ENCODE data around the gene HMCN1. TPM values are rescaled to one million over a fixed set of nuclear protein-coding genes. Genes with fewer than 3 reads are reported as not detected.

Gene HMCN1
- polyA plus RNA-seq, 1 donor, result 4.2 TPM

DNA sequence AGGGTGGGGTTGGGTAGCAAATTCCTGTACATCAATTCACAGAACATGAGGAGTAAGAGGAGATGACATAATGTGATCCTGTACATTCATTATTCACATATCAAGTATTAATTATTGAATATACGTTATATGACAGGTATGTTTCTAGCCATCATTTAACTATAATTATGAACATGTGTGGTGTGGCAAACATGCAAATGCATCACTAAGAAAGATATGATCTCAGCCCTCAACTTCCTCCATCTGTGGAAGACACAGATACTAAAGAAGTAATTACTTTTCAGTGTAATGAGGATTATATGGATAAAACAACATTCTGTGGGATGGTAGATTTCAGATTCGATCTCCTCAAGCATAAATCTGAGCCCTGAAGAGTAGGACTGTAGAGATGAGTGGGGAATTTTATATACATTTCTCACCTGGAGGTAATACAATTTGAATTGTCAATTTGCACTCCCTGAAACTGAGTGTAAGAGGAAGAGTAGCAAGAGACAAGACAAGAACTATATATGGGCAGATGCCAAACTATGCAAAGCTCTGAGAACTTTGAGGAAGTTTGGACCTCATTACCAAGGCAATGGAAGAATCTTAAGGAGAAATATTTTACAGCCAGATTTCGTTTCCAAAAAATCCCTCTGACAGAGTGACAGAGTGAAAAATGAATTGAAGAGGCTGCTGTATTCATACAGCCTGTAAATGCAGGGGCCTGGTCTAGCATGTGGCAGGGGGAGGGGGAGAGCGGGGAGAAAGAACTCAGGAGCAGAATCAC is 365.3 kb downstream of the HMCN1 start:
- WGBS (ENCODE audit: insufficient coverage, low lambda C conversion rate), result 87% methylated on average over 3 of the region's 4 CpGs
- DNase-seq, result no peak
- Histone ChIP-seq H3K9me3 (ENCODE audit: control insufficient read depth, low read depth, low read length) (no peaks in the 10 kb centered on the region), H3K4me1 (ENCODE audit: control insufficient read depth, insufficient read depth, low read length) (no peaks in the 10 kb centered on the region), H3K4me3 (ENCODE audit: low read length) (no peak overlapping the region), H3K36me3 (ENCODE audit: control insufficient read depth, insufficient read depth, low read length) (no peaks in the 10 kb centered on the region), H3K27ac (ENCODE audit: low read length) (no peak overlapping the region), H3K27me3 (ENCODE audit: control insufficient read depth, insufficient read depth, low read length) (no peaks in the 10 kb centered on the region)

DNA sequence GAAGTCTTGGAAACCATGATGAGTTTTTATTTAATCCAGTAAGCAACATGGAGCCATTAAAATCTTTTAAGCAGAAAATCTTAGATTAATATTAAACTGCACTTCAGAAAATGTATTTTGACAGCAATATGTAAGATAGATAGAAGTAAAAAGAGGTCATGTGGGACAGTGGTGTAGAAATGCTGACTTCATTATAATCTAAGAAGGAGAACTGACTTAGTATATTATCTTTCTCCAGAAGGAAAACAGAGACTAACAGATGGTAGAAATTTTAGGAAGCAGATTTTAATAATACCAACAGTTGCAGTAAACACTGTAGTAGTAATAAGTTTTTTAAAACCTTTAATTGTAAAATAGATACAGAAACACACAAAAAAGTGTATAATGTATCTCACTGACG is 367.9 kb downstream of the HMCN1 start:
- no peaks in the 10 kb centered on the region for H3K9me3 ChIP-seq (ENCODE audit: control insufficient read depth, low read depth, low read length)
- no peaks in the 10 kb centered on the region for H3K4me1 ChIP-seq (ENCODE audit: control insufficient read depth, insufficient read depth, low read length)
- no CpG with 5 or more reads among the region's 1 CpG for WGBS (ENCODE audit: insufficient coverage, low lambda C conversion rate)
- no peaks in the 10 kb centered on the region for H3K27me3 ChIP-seq (ENCODE audit: control insufficient read depth, insufficient read depth, low read length)
- H3K36me3 ChIP-seq (ENCODE audit: control insufficient read depth, insufficient read depth, low read length), result no peaks in the 10 kb centered on the region
- DNase-seq, result no peak
- H3K27ac ChIP-seq (ENCODE audit: low read length), result no peak overlapping the region
- no peak overlapping the region for H3K4me3 ChIP-seq (ENCODE audit: low read length)

DNA sequence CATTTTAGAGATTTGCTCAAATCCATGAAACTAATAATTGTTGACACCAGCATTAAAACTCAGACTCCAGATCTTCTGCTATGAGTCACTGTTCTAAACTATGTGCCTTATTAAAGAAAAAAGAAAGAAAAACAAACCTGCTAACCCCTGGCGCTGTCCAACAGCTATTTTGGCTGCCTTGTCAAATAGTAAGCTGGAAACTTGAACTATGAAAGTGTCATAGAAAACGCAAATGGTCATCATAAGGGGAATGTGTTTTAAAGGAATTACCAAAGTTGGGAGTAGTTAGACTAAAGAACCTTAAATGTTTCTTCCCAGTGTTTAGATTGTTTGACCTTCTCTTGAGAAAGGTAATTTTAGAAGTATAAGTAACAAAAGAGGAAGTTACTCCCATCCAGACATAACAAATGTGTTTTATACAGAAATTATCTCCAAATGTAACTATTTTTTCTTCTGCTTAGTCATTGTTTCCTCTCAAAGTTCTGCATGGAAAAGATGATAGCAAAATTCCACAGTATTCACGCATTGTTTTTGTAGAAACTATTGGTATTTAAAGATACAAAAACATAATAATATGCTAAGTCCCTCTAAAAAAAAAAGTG is 368.5 kb downstream of the HMCN1 start:
- H3K27ac ChIP-seq (ENCODE audit: low read length), result no peak overlapping the region
- H3K4me3 ChIP-seq (ENCODE audit: low read length), result no peak overlapping the region
- no peaks in the 10 kb centered on the region for H3K9me3 ChIP-seq (ENCODE audit: control insufficient read depth, low read depth, low read length)
- H3K36me3 ChIP-seq (ENCODE audit: control insufficient read depth, insufficient read depth, low read length), result no peaks in the 10 kb centered on the region
- no peaks in the 10 kb centered on the region for H3K27me3 ChIP-seq (ENCODE audit: control insufficient read depth, insufficient read depth, low read length)
- H3K4me1 ChIP-seq (ENCODE audit: control insufficient read depth, insufficient read depth, low read length), result no peaks in the 10 kb centered on the region
- no peak for DNase-seq
- WGBS (ENCODE audit: insufficient coverage, low lambda C conversion rate), result 80% methylated on average over 2 of the region's 3 CpGs

DNA sequence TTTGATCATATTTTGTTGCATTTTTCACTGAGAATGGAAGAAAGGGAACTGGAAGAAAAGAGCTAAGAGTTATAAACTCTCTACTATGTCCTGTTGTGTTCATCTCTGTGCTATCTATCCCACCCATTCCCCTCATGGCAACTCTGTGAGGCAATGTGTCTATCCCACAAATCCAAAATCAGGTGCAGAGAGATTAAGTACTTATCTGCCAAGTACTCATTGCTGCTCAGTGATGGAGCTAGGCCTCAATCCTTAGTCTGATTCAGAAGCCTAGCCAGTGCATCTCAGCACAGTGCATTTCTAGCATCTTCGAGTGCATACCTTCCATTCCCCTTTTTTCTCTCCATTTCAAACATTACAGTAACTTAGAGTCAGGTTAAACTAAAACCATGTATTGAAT is 370.3 kb downstream of the HMCN1 start:
- Histone ChIP-seq H3K9me3 (ENCODE audit: control insufficient read depth, low read depth, low read length) (no peaks in the 10 kb centered on the region), H3K27me3 (ENCODE audit: control insufficient read depth, insufficient read depth, low read length) (no peaks in the 10 kb centered on the region), H3K4me1 (ENCODE audit: control insufficient read depth, insufficient read depth, low read length) (no peaks in the 10 kb centered on the region), H3K4me3 (ENCODE audit: low read length) (no peak overlapping the region), H3K36me3 (ENCODE audit: control insufficient read depth, insufficient read depth, low read length) (no peaks in the 10 kb centered on the region), H3K27ac (ENCODE audit: low read length) (no peak overlapping the region)
- DNase-seq, result no peak
- 57% methylated on average over 1 of the region's 1 CpG for whole genome bisulfite sequencing (ENCODE audit: insufficient coverage, low lambda C conversion rate)

GRCh38 chr1:186112280-186112679 is 378.1 kb downstream of the HMCN1 start:
- 100% methylated on average over 1 of the region's 2 CpGs for WGBS (ENCODE audit: insufficient coverage, low lambda C conversion rate)
- H3K9me3 ChIP-seq (ENCODE audit: control insufficient read depth, low read depth, low read length), result no peaks in the 10 kb centered on the region
- DNase-seq, result no peak

DNA sequence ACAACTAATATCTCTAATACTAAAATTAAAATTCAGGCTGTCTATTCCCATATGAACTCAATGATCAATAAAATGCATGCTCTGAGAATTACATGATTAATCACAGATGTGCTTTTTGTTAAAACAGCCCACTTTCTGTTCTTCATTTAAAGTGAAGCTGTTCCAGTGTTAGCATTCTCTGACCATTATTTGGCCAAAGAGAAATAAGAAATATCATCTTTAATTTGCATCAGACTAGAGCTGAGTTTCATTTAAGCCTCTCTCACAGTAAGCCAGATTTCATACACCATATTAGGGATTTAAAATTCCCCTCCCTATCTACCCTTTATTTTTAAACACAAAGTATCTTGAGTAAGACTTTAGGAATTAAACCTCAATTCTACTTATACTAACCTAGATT is 379.3 kb downstream of the HMCN1 start:
- Histone ChIP-seq H3K27me3 (ENCODE audit: control insufficient read depth, insufficient read depth, low read length) (no peaks in the 10 kb centered on the region), H3K4me3 (ENCODE audit: low read length) (no peak overlapping the region)

More at GRCh38 chr1:186112280-186112679, 378.1 kb downstream of the HMCN1 start:
- Histone ChIP-seq H3K4me3 (ENCODE audit: low read length) (no peak overlapping the region), H3K27me3 (ENCODE audit: control insufficient read depth, insufficient read depth, low read length) (no peaks in the 10 kb centered on the region), H3K4me1 (ENCODE audit: control insufficient read depth, insufficient read depth, low read length) (no peaks in the 10 kb centered on the region), H3K27ac (ENCODE audit: low read length) (no peak overlapping the region), H3K36me3 (ENCODE audit: control insufficient read depth, insufficient read depth, low read length) (no peaks in the 10 kb centered on the region)

DNA sequence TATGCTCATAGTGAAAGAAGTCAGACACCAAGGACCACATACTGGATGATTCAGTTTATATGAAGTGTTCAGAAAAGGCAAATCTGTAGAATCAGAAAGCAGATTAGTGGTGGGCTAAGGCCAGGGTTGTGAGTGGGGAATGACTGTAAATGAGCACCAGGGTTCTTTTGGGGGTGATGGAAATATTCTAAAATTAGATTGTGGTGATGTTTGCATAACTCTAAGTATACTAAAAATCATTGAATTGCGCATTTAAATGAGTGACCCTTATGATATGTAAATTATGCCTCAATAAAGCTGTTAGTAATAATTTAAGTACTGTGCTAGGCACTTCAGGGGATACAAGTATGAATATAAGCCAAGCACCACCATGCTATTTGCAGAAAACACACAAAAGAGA is 384.5 kb downstream of the HMCN1 start:
- no peak overlapping the region for H3K4me3 ChIP-seq (ENCODE audit: low read length)
- H3K9me3 ChIP-seq (ENCODE audit: control insufficient read depth, low read depth, low read length), result no peaks in the 10 kb centered on the region
- no peak overlapping the region for H3K27ac ChIP-seq (ENCODE audit: low read length)
- no peaks in the 10 kb centered on the region for H3K4me1 ChIP-seq (ENCODE audit: control insufficient read depth, insufficient read depth, low read length)
- no peaks in the 10 kb centered on the region for H3K27me3 ChIP-seq (ENCODE audit: control insufficient read depth, insufficient read depth, low read length)
- DNase-seq, result no peak
- no peaks in the 10 kb centered on the region for H3K36me3 ChIP-seq (ENCODE audit: control insufficient read depth, insufficient read depth, low read length)
- no CpG with 5 or more reads among the region's 1 CpG for WGBS (ENCODE audit: insufficient coverage, low lambda C conversion rate)

More for the DNA sequence above, 379.3 kb downstream of the HMCN1 start:
- no peaks in the 10 kb centered on the region for H3K36me3 ChIP-seq (ENCODE audit: control insufficient read depth, insufficient read depth, low read length)
- H3K27ac ChIP-seq (ENCODE audit: low read length), result no peak overlapping the region
- no peaks in the 10 kb centered on the region for H3K4me1 ChIP-seq (ENCODE audit: control insufficient read depth, insufficient read depth, low read length)
- H3K9me3 ChIP-seq (ENCODE audit: control insufficient read depth, low read depth, low read length), result no peaks in the 10 kb centered on the region
- DNase-seq, result no peak

- H3K36me3 ChIP-seq (ENCODE audit: control insufficient read depth, insufficient read depth, low read length), result no peaks in the 10 kb centered on the region
Observed at GRCh38 chr1:186122837-186123236, 388.6 kb downstream of the HMCN1 start.

GRCh38 chr1:186125035-186125434 is 390.8 kb downstream of the HMCN1 start:
- no peak overlapping the region for H3K27ac ChIP-seq (ENCODE audit: low read length)
- 91% methylated on average over 4 of the region's 4 CpGs for WGBS (ENCODE audit: insufficient coverage, low lambda C conversion rate)
- no peaks in the 10 kb centered on the region for H3K27me3 ChIP-seq (ENCODE audit: control insufficient read depth, insufficient read depth, low read length)
- no peak for DNase-seq
- H3K9me3 ChIP-seq (ENCODE audit: control insufficient read depth, low read depth, low read length), result no peaks in the 10 kb centered on the region
- H3K36me3 ChIP-seq (ENCODE audit: control insufficient read depth, insufficient read depth, low read length), result no peaks in the 10 kb centered on the region
- no peak overlapping the region for H3K4me3 ChIP-seq (ENCODE audit: low read length)
- no peaks in the 10 kb centered on the region for H3K4me1 ChIP-seq (ENCODE audit: control insufficient read depth, insufficient read depth, low read length)

More at GRCh38 chr1:186122837-186123236, 388.6 kb downstream of the HMCN1 start:
- no peak overlapping the region for H3K4me3 ChIP-seq (ENCODE audit: low read length)
- H3K27me3 ChIP-seq (ENCODE audit: control insufficient read depth, insufficient read depth, low read length), result no peaks in the 10 kb centered on the region
- WGBS (ENCODE audit: insufficient coverage, low lambda C conversion rate), result 86% methylated on average over 1 of the region's 9 CpGs
- no peaks in the 10 kb centered on the region for H3K4me1 ChIP-seq (ENCODE audit: control insufficient read depth, insufficient read depth, low read length)
- no peak overlapping the region for H3K27ac ChIP-seq (ENCODE audit: low read length)
- no peaks in the 10 kb centered on the region for H3K9me3 ChIP-seq (ENCODE audit: control insufficient read depth, low read depth, low read length)
- DNase-seq, result no peak

GRCh38 chr1:186125511-186125910 is 391.3 kb downstream of the HMCN1 start:
- no peaks in the 10 kb centered on the region for H3K4me1 ChIP-seq (ENCODE audit: control insufficient read depth, insufficient read depth, low read length)
- no peak for DNase-seq
- no peak overlapping the region for H3K4me3 ChIP-seq (ENCODE audit: low read length)
- no peak overlapping the region for H3K27ac ChIP-seq (ENCODE audit: low read length)
- WGBS (ENCODE audit: insufficient coverage, low lambda C conversion rate), result 86% methylated on average over 1 of the region's 3 CpGs
- H3K27me3 ChIP-seq (ENCODE audit: control insufficient read depth, insufficient read depth, low read length), result no peaks in the 10 kb centered on the region
- no peaks in the 10 kb centered on the region for H3K36me3 ChIP-seq (ENCODE audit: control insufficient read depth, insufficient read depth, low read length)
- H3K9me3 ChIP-seq (ENCODE audit: control insufficient read depth, low read depth, low read length), result no peaks in the 10 kb centered on the region

DNA sequence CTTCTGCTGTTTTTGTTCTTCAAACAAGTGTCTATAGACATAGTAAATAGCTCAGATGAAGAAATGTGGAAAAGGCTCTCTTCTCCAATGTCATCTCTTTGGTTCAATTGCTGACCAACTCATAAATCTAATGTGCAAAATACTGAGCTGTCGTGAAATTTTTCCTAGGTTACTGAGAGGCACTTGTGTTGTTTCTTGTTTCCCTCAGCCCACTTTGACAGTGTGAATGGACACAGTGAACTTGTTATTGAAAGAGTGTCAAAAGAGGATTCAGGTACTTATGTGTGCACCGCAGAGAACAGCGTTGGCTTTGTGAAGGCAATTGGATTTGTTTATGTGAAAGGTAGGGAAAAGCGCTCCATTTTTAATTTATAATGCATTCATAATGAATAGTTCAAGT is 395.6 kb downstream of the HMCN1 start:
- Histone ChIP-seq H3K9me3 (ENCODE audit: control insufficient read depth, low read depth, low read length) (no peaks in the 10 kb centered on the region), H3K27me3 (ENCODE audit: control insufficient read depth, insufficient read depth, low read length) (no peaks in the 10 kb centered on the region)

More for the DNA sequence above, 395.6 kb downstream of the HMCN1 start:
- DNase-seq, result no peak
- WGBS (ENCODE audit: insufficient coverage, low lambda C conversion rate), result 100% methylated on average over 1 of the region's 4 CpGs
- no peaks in the 10 kb centered on the region for H3K36me3 ChIP-seq (ENCODE audit: control insufficient read depth, insufficient read depth, low read length)
- H3K27ac ChIP-seq (ENCODE audit: low read length), result no peak overlapping the region
- H3K4me1 ChIP-seq (ENCODE audit: control insufficient read depth, insufficient read depth, low read length), result no peaks in the 10 kb centered on the region
- H3K4me3 ChIP-seq (ENCODE audit: low read length), result no peak overlapping the region
